Aorta (tissue), 5 donors: ENCODE measurements around the gene OLFM1. TPM values are rescaled to one million over a fixed set of nuclear protein-coding genes. Genes with fewer than 3 reads are reported as not detected.

Experiments used
- ATAC-seq: fragments of 200-7000 bp; cut with Tn5 transposase; one replicate; pipeline ENCODE4 v1.9.1; 2022; ENCODE audit warnings: moderate library complexity; ENCODE audit not compliant: low FRiP score
- DNase-seq, 2 donors: peaks; one replicate each; pipeline ENCODE4 v3.0.0-alpha.2; 2020
- H3K27ac ChIP-seq, 2 donors: one replicate each; pipeline ENCODE4 v1.5.1; 2013; ENCODE audit warnings: low read length in 2 of 2, mild to moderate bottlenecking in 2 of 2, moderate library complexity in 2 of 2, control low read depth in 1 of 2, inconsistent platforms in 1 of 2, low read depth in 1 of 2
- H3K27me3 ChIP-seq, 2 donors: one replicate each; pipeline ENCODE4 v1.6.1; 2013; ENCODE audit warnings: control low read depth in 1 of 2, low read length in 1 of 2, mild to moderate bottlenecking in 1 of 2, moderate library complexity in 1 of 2; ENCODE audit not compliant: insufficient read depth in 2 of 2, control insufficient read depth in 1 of 2
- H3K36me3 ChIP-seq, 2 donors: one replicate each; pipeline ENCODE4 v1.6.1; 2013; ENCODE audit warnings: control low read depth in 1 of 2, low read length in 1 of 2, mild to moderate bottlenecking in 1 of 2; ENCODE audit not compliant: insufficient read depth in 2 of 2, control insufficient read depth in 1 of 2
- H3K4me1 ChIP-seq, 2 donors: one replicate each; pipeline ENCODE4 v1.6.1; 2013; ENCODE audit warnings: low read length in 2 of 2, control low read depth in 1 of 2, mild to moderate bottlenecking in 1 of 2, moderate library complexity in 1 of 2; ENCODE audit not compliant: insufficient read depth in 2 of 2, control insufficient read depth in 1 of 2
- H3K4me3 ChIP-seq, 2 donors: one replicate each; pipeline ENCODE4 v1.5.1; 2013; ENCODE audit warnings: low read length in 2 of 2, control low read depth in 1 of 2, mild to moderate bottlenecking in 1 of 2
- H3K9me3 ChIP-seq: one replicate; pipeline ENCODE4 v1.6.1; 2013; ENCODE audit warnings: mild to moderate bottlenecking, low read length; ENCODE audit not compliant: control insufficient read depth
- WGBS, 2 donors: extraction: QIAGEN DNeasy Blood & Tissue Kit; methylation state at CpG; one replicate each; pipeline ENCODE4 v1.1.7; 2013; 5-methylcytosine and 5-hydroxymethylcytosine counted together
- intact Hi-C, 2 donors: fragments of 100-400 bp; cut with DNase I; formaldehyde crosslinking; loops; one replicate each; pipeline versions ENCODE4 v1.14.2 to v1.15.0; 2022
- polyA plus RNA-seq, 2 donors: library from polyadenylated mRNA; stranded (reverse); fragments of 200-250 nt; gene quantifications; one replicate each; pipeline ENCODE4 v1.2.3, GENCODE V29; 2013
- total RNA-seq, 2 donors: library from RNA; stranded (reverse); fragmentation: NEBNext Ultra II Directional; extraction: Animal tissue kit (Norgen Biotek cat#: 25700); gene quantifications; one replicate each; pipeline ENCODE4 v1.2.1, GENCODE V29; 2021
- donor health status: healthy with polysubstance abuse.
- donor health status: Bipolar disorder and iron deficiency.
- donor health status: DM: no; HTN: no; CAD: no.
- donor health status: DM: no; HTN: no; CAD: no.
- donor health status: DM: yes; HTN: yes; CAD: no.

Gene OLFM1
- total and polyA plus RNA-seq, 4 donors: 3.5 to 63.0 (median 14.8) TPM

DNA sequence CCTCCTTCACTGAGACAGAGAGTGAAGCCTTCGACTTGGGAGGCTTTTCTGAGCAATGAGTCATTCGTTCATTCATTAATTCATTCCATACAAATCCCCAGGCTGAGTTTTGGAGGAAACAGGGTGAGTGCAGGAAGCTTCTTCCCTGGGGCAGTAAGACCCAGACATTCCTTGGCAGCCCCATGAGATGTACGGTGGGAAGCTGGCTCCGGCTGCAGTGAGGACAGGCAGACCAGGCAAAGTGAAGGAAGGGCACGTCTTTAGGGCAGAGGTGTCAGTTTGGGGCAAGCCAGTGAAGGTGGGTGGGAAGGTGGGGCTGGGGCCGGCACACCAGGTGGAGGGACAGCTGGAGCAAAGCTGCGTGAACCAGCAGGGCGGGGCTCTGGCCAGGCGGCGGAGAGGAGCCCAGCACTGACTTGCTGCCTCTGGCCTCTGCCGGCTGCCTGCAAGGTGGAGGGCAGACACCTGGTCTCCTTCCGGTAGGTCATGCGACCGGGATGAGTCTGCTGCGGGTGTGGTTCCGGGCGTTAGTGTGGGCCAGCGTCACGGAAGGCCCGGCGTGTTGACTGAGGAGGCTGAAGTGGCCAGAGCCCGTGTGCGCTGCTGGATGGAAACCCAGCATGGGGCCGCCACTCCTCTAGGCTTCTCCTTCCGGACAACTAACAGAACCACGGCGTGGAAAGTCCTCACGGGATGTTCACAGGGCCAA, 16.6 kb downstream of the OLFM1 start:
- intact Hi-C loops: no loop called here
- Histone ChIP-seq H3K9me3 (no peaks in the 10 kb centered on the region), H3K36me3 (no peaks in the 10 kb centered on the region), H3K27ac (no peak overlapping the region), H3K4me3 (no peak overlapping the region), H3K27me3 (no peaks in the 10 kb centered on the region), H3K4me1 (no peaks in the 10 kb centered on the region)
- DNase-seq (no peak), ATAC-seq (peak; percentile 24)
- WGBS, 2 donors: 49 to 60% methylated on average over 28 of the region's 28 CpGs

DNA sequence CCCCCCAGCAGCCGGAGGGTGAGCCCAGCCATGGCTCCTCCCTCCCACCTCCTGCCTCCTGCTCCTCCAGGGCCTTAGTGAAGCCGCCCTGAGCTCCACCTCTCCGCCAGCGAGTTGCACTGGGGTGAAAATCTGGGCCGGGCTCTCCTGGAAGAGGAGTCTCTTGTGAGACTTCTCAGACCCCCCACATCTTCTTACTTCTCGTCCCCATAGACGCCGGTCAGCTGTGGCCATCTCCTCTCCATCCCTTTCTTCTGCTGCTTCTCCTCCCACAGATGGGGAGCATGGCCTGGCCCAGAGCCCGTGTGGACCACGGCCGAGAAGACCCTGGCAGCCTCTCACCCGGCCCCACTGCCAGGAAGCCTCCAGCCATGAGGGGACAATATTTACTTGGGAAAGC, 17.3 kb downstream of the OLFM1 start:
- intact Hi-C loops: no loop called here
- ATAC-seq: no peak
- H3K4me3 ChIP-seq: no peak overlapping the region
- H3K36me3 ChIP-seq: no peaks in the 10 kb centered on the region
- H3K4me1 ChIP-seq: no peaks in the 10 kb centered on the region
- no peaks in the 10 kb centered on the region for H3K9me3 ChIP-seq
- 45 to 53% methylated on average over 11 to 12 of the region's 12 CpGs for WGBS, 2 donors
- no peak overlapping the region for H3K27ac ChIP-seq
- H3K27me3 ChIP-seq: no peaks in the 10 kb centered on the region
- no peak for DNase-seq

DNA sequence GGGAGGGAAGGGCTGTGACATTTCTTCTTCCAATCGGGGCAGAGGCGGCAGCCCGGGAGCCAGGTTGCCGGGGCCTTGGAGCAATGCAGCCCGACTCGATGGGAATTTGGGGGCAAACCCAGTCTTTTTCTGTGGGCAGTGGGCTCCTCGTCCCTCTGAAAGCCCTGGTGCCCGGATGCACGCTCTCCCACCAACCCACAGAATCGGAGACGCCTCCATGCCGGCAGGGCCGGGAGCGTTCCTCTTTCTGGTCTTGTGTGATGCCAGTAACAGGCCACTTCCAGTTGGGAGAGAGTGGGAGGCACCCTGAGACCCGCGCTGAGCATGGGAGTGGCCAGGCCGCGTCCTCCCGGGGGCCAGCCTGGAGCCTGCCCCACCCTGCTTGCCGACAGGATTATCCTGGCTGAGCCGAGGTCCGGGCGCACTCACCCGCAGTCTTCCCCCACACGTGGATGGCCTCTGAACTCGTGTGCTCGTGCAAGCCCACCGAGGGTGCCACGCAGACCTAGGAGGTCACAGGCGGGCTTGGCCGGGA, 17.8 kb downstream of the OLFM1 start:
- H3K27ac ChIP-seq: no peak overlapping the region
- no peaks in the 10 kb centered on the region for H3K4me1 ChIP-seq
- intact Hi-C loops: no loop called here
- no peaks in the 10 kb centered on the region for H3K36me3 ChIP-seq
- no peak overlapping the region for H3K4me3 ChIP-seq
- no peaks in the 10 kb centered on the region for H3K27me3 ChIP-seq
- 71% methylated on average over 31 of the region's 31 CpGs for WGBS, 2 donors
- ATAC-seq (no peak), DNase-seq (no peak)
- H3K9me3 ChIP-seq: no peaks in the 10 kb centered on the region

DNA sequence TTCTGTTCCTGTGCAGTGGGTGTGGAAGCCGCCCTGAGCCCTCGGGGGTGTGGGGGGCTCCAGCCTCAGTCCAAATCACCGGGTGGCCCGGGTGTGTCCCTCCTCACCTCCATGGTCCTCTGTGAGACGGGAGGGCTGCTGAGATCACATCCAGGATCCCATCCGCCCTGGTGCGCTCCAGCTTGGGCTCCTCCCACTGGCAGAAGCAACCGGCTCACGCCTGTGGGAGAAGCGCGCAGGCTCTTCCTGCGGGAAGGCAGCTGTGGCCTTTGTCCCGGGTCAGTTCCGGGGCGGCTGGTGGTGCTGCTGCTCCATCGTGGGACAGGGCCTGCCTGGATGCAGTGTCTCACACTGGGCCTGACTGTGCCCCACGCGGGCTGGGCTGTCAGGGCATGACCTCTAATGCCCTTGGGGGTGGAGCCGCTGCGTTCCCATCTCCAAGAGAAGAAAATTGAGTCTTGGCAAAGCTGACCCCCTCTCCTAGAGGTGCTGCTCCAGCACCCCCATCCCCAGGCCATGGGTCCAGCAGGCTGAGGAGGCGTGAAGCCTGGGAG, 18.5 kb downstream of the OLFM1 start:
- intact Hi-C loops: no loop called here
- no peaks in the 10 kb centered on the region for H3K36me3 ChIP-seq
- H3K4me3 ChIP-seq: no peak overlapping the region
- H3K4me1 ChIP-seq: no peaks in the 10 kb centered on the region
- H3K9me3 ChIP-seq: no peaks in the 10 kb centered on the region
- DNase-seq: no peak
- H3K27ac ChIP-seq: no peak overlapping the region
- ATAC-seq: no peak
- 28 to 37% methylated on average over 21 of the region's 21 CpGs for WGBS, 2 donors
- no peaks in the 10 kb centered on the region for H3K27me3 ChIP-seq

DNA sequence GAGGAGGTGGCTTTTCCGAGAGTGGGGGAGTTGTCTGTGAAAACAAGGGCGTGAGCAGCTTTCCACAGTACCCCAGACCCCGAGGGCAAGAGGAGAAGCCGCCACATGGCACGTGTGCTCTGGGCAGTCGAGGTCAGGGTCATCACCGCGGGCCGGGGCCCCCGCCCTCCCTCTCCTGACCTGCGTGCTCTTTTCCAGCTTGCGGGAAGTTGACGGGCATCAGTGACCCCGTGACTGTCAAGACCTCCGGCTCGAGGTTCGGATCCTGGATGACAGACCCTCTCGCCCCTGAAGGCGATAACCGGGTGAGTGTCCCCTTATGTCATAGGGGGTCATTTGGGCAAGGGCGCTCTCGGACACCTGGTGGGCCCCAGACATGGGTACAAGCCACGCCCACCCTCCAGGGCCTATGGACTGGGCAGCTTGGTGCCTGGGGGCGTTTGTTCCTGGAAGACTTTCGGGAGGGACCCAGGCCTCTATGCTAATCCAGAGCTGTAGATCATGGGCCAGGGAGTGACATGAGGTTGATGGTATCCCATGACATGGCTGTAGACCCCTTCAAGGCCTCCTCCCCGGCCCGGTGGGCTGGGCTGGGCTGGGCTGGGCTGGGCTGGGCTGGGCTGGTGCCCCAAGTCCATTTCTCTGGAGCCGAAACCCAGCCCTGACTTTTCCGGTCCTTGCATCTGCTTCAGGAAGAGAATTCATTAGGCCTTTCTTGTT, 19.2 kb downstream of the OLFM1 start:
- 58 to 62% methylated on average over 29 of the region's 29 CpGs for WGBS, 2 donors
- Histone ChIP-seq H3K36me3 (no peaks in the 10 kb centered on the region), H3K9me3 (no peaks in the 10 kb centered on the region), H3K27me3 (no peaks in the 10 kb centered on the region), H3K4me1 (no peaks in the 10 kb centered on the region), H3K4me3 (no peak overlapping the region), H3K27ac (no peak overlapping the region)
- DNase-seq (no peak), ATAC-seq (no peak)
- intact Hi-C loops: no loop called here

DNA sequence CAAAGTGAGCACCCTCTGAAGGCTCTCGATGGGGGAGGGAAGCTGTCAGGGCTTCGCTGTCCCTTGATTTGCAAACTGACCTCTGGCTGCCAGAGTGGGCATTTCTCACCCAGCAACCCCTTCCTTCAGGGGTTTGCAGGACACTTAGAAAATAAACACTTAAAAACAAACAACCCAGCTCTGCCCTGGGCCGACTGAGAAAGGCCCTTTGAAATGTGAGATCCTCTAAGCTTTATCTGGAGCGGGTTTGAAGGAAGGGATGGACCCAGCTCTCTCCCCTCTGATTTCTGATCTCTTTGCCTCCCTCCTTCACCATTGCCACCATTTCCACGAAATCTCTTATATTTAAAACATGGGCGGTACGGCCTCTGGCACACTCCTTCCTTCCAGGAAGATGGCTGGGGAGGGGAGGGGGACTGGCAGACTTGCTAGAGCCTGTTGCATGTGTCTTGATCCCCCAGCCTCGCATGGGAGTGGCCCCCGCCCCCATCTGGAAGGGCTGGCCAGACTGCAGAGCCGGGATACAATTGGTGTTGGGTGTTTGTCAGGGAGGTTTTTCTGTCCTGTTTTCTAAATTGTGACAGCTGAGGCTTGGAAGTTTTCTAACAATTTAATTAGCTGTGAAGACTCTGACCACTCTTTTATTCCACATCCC, 20.2 kb downstream of the OLFM1 start:
- Histone ChIP-seq H3K36me3 (no peaks in the 10 kb centered on the region), H3K4me1 (no peaks in the 10 kb centered on the region), H3K27me3 (no peaks in the 10 kb centered on the region), H3K4me3 (no peak overlapping the region), H3K27ac (no peak overlapping the region), H3K9me3 (no peaks in the 10 kb centered on the region)
- ATAC-seq: no peak
- no peak for DNase-seq
- 10 to 20% methylated on average over 10 of the region's 10 CpGs for WGBS, 2 donors
- intact Hi-C loops: no loop called here

- WGBS, 2 donors: 23 to 31% methylated on average over 15 of the region's 15 CpGs
- DNase-seq (no peak), ATAC-seq (no peak)
- intact Hi-C loops: no loop called here
- Histone ChIP-seq H3K9me3 (no peaks in the 10 kb centered on the region), H3K4me3 (no peak overlapping the region), H3K27ac (no peak overlapping the region), H3K36me3 (no peaks in the 10 kb centered on the region), H3K27me3 (no peaks in the 10 kb centered on the region), H3K4me1 (no peaks in the 10 kb centered on the region)
Measured at GRCh38 chr9:135108831-135109510, 21.5 kb downstream of the OLFM1 start.

GRCh38 chr9:135109650-135110049, 22.2 kb downstream of the OLFM1 start:
- DNase-seq (no peak), ATAC-seq (no peak)
- intact Hi-C loops: no loop called here
- no peaks in the 10 kb centered on the region for H3K27me3 ChIP-seq
- no peaks in the 10 kb centered on the region for H3K9me3 ChIP-seq
- H3K4me3 ChIP-seq: no peak overlapping the region
- H3K4me1 ChIP-seq: no peaks in the 10 kb centered on the region
- no peaks in the 10 kb centered on the region for H3K36me3 ChIP-seq
- no peak overlapping the region for H3K27ac ChIP-seq
- 48 to 52% methylated on average over 8 of the region's 8 CpGs for WGBS, 2 donors
